Neutrophil (primary cell): ENCODE measurements around the gene STK33.

Experiments
- H3K27ac ChIP-seq: fragments of 200-600 bp; sonication (generic); 2 replicates; pipeline ENCODE4 v1.5.1; 2016; ENCODE audit warnings: mild to moderate bottlenecking, moderate library complexity
- H3K27me3 ChIP-seq: fragments of 200-600 bp; sonication (generic); 2 replicates; pipeline ENCODE4 v1.6.0; 2016; ENCODE audit warnings: mild to moderate bottlenecking
- H3K36me3 ChIP-seq: fragments of 200-600 bp; sonication (generic); 2 replicates; pipeline ENCODE4 v1.5.1; 2017
- H3K4me1 ChIP-seq, 2 experiments: fragments of 200-600 bp in 1 of 2; sonication (generic) in 1 of 2; 1 replicate in 1 of 2; 2 replicates in 1 of 2; pipeline versions ENCODE4 v1.5.1 to v1.6.1; 2013 to 2016; ENCODE audit warnings: low read depth in 1 of 2, low read length in 1 of 2, mild to moderate bottlenecking in 1 of 2, moderate library complexity in 1 of 2; ENCODE audit not compliant: control insufficient read depth in 1 of 2, insufficient read depth in 1 of 2
- H3K4me3 ChIP-seq, 2 experiments: fragments of 200-600 bp in 1 of 2; sonication (generic) in 1 of 2; 1 replicate in 1 of 2; 2 replicates in 1 of 2; pipeline ENCODE4 v1.5.1; 2013 to 2016; ENCODE audit warnings: low read depth in 1 of 2, low read length in 1 of 2, mild to moderate bottlenecking in 1 of 2, moderate library complexity in 1 of 2
- H3K9me3 ChIP-seq: fragments of 200-600 bp; sonication (generic); 2 replicates; pipeline ENCODE4 v1.5.1; 2016
- CTCF ChIP-seq: fragments of 200-600 bp; sonication (generic); IDR thresholded peaks from 2 replicates; pipeline ENCODE4 v1.5.1; 2016; ENCODE audit warnings: antibody characterized with exemption

Gene STK33

DNA sequence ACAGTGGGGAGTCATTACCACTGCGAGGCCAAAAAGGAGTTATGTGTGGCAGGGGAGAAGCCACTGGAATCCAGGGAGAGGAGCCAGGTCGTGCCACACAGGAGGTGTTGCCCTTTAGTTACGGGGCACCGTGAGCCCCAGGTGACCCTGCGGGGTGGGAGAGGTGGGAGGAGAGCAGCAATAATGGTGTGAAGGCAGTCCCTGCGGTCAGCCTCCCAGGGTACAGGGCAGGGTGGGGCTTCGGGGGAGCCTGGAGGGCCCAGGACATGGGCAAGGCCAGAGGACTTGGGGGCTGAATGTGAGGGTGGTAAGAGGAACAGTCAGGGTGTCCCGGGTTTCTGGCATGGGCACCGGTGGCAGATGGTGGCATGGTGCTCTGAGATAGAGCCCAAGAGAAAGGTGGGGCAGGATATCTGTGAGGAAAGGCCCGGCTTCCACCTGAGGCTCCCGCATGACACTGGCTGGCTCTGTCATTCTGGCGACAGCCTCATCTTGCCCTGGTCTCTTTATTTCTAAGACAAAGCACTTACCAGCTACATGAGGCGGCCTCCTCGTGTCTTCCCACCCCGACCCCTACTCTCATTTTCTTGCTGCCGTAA lies 247.8 kb downstream of the STK33 start:
- Histone ChIP-seq H3K9me3 (no peaks in the 10 kb centered on the region), H3K4me1 (no peaks in the 10 kb centered on the region), H3K27me3 (peaks cover 14% of the 10 kb centered on the region), H3K4me3 (no peak overlapping the region), H3K27ac (no peak overlapping the region), H3K36me3 (no peaks in the 10 kb centered on the region)
- no peak for TF ChIP-seq CTCF

DNA sequence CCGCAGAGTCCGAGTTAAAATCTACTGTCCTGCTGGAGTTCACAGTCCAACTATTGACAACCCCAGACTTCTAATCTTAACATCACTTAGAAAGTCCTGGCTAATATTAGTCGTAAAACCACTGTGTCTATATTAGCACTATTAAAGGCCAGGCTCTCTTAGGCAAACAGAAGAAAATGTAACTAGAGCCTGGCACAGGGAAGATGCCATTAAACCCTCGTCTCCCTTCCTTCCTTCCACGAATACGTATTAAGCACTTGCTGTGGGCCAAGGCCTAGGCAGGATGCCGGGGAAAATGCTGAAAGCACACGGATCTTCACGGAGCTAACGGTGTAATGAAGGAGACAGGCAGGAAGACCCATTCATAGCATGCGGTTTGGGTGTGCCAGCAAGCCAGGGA lies 248.8 kb downstream of the STK33 start:
- H3K27ac ChIP-seq = no peak overlapping the region
- H3K36me3 ChIP-seq = no peaks in the 10 kb centered on the region
- H3K9me3 ChIP-seq = no peaks in the 10 kb centered on the region
- peaks cover 15% of the 10 kb centered on the region for H3K27me3 ChIP-seq
- H3K4me3 ChIP-seq = no peak overlapping the region
- no peak for TF ChIP-seq CTCF
- H3K4me1 ChIP-seq = peaks cover 6 to 9% of the 10 kb centered on the region in 2 experiments

GRCh38 chr11:8344346-8344745 lies 249.7 kb downstream of the STK33 start:
- no peak for TF ChIP-seq CTCF
- H3K9me3 ChIP-seq = no peaks in the 10 kb centered on the region

DNA sequence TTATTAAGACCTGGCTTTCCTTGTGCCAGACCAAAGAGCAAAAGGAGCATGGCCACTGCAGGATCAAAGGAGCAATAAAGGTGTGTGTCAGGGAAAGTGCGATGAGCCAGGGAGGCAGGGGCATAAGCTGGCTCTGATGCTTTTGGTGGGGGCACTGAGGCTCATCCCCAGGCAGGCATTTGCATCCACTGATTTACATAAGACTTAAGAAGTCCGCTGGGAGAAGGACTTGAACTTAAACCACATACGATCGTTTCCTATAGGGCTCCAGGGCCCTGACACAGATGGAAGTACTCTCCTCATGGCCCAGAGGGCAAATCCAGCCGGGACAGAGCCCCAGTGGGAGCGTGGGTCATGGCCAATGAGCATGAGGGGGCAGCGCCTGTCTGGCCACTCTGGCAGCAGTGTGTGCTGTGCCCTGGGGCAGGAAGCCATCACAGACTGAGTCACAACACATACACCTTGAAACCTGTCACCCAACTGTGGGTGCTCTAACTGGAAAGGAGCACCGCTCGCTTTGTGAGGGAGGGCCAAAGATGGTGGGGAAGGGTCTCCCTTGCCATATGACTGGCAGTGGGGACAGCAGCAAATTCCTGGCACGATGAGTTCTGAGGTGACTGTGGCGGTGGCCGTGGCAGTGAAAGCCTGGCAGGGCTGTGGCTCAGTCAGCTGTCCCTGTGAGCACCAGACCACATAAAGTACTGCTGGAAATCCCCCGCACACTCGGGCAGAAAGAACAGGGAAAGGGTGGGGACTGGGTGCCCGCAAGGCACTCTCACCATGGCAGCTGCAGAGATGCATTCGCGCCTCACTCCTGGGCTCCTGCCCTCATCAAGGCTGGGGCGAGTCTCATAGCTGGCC lies 251.0 kb downstream of the STK33 start:
- no peaks in the 10 kb centered on the region for H3K9me3 ChIP-seq
- TF ChIP-seq CTCF = no peak
- peaks cover 22% of the 10 kb centered on the region for H3K27me3 ChIP-seq
- peaks cover 6 to 14% of the 10 kb centered on the region in 2 experiments for H3K4me1 ChIP-seq
- H3K36me3 ChIP-seq = no peaks in the 10 kb centered on the region
- H3K27ac ChIP-seq = no peak overlapping the region
- H3K4me3 ChIP-seq = no peak overlapping the region

More at GRCh38 chr11:8344346-8344745, 249.7 kb downstream of the STK33 start:
- H3K27me3 ChIP-seq = peaks cover 21% of the 10 kb centered on the region
- no peaks in the 10 kb centered on the region for H3K36me3 ChIP-seq
- H3K4me3 ChIP-seq = no peak overlapping the region
- H3K4me1 ChIP-seq = peaks cover 6 to 14% of the 10 kb centered on the region in 2 experiments
- H3K27ac ChIP-seq = no peak overlapping the region

DNA sequence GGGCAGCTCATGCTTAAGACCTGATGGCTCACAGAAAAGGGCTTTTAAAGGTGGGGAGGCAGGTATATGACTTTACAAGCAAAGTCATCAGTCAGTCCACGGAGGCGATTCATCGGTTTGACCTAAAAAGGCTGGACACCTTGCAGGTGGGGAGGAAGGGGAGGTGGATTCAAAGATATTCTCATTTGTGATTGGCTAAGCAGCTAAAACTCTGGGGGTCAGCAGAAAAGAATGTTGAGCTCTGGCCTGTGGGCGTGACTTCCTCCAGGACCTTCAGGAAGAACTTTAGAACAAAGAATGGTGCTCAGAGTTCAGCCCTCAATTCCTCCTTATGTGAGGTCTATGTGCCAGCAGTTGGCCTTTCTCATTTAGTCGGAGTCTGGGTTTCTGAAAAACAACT lies 252.0 kb downstream of the STK33 start:
- peaks cover 6 to 14% of the 10 kb centered on the region in 2 experiments for H3K4me1 ChIP-seq
- no peak overlapping the region for H3K4me3 ChIP-seq
- H3K27me3 ChIP-seq = peaks cover 22% of the 10 kb centered on the region
- no peak overlapping the region for H3K27ac ChIP-seq
- H3K36me3 ChIP-seq = no peaks in the 10 kb centered on the region
- H3K9me3 ChIP-seq = no peaks in the 10 kb centered on the region
- TF ChIP-seq CTCF = no peak
